K562 (cell line): ENCODE measurements around the gene MAP4K5.

Experiments
- ARID1B ChIP-seq: fragments of 450-650 bp; IDR thresholded peaks from 2 replicates; pipeline ENCODE4 v1.6.1; 2016; ENCODE audit warnings: antibody characterized with exemption, mild to moderate bottlenecking, inconsistent platforms
- CHD4 ChIP-seq: fragments of 200-600 bp; sonication (generic); IDR thresholded peaks from 3 replicates; pipeline ENCODE4 v1.6.1; 2012; ENCODE audit warnings: low read depth, mild to moderate bottlenecking, mixed read lengths, low read length, inconsistent platforms; ENCODE audit not compliant: insufficient read depth, insufficient replicate concordance, poor library complexity, severe bottlenecking
- CREB1 ChIP-seq, 2 experiments: sonication (generic) in 1 of 2; formaldehyde crosslinking in 1 of 2; IDR thresholded peaks; 2 replicates each; pipeline versions ENCODE4 v1.6.1 to v1.8.0; 2012 to 2022; ENCODE audit warnings: inconsistent platforms in 1 of 2, mild to moderate bottlenecking in 1 of 2, missing genetic modification reagents in 1 of 2, moderate library complexity in 1 of 2
- GABPB1 ChIP-seq: sonication (generic); formaldehyde crosslinking; IDR thresholded peaks from 2 replicates; pipeline ENCODE4 v1.8.0; 2022; ENCODE audit warnings: mild to moderate bottlenecking, missing genetic modification reagents
- GTF2E2 ChIP-seq: fragments of 200-800 bp; sonication (Bioruptor generic); IDR thresholded peaks from 2 replicates; pipeline ENCODE4 v1.6.1; 2016; ENCODE audit warnings: missing genetic modification characterization, missing compliant biosample characterization
- NFATC3 ChIP-seq: fragments of 450-650 bp; IDR thresholded peaks from 2 replicates; pipeline ENCODE4 v1.6.1; 2017; ENCODE audit warnings: mild to moderate bottlenecking

- TF ChIP-seq CHD4, result no peak
- TF ChIP-seq NFATC3, result no peak
- TF ChIP-seq GABPB1, result no peak
- TF ChIP-seq ARID1B, result peak; percentile 55; the same call in 1 of the 2 replicates
- no peak for TF ChIP-seq GTF2E2 (tag)
- no peak for TF ChIP-seq CREB1 (IDR thresholded peaks at IDR 0.05)
- TF ChIP-seq CREB1 (CRISPR knock-in tag; IDR thresholded peaks at IDR 0.05), result no peak
Observed at GRCh38 chr14:50529288-50530179, 2.8 kb downstream of the MAP4K5 start.
